ENCODE measurements around the gene BIVM.

DNA sequence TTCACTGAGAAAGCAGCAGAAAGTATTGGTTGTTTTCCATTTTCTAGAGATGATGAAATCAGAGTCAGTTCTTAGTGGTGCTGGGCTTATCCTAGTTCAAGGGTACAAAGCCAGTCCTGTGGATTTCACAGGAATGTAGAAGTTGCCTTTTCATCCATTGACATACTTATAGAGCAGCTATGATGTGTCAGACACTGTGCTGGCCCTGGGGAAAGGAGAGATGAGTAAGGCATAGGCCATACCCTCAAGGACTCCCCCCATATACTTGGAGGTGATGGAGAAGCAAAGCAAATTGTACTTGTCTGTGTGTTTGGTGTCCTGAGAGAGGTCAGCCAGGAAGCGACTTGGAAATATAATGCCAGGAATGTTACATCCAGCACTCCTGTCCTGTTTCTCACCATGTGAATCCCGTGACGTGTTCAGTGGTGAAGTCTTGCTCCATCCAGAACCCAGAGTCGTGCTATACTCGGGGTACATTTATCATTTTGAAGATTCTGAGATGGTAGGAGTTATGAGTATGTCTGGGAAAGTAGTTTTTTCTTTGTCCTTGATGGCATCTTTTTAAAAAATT, 69.5 kb downstream of the BIVM start:
- TF ChIP-seq, protein P1, sequence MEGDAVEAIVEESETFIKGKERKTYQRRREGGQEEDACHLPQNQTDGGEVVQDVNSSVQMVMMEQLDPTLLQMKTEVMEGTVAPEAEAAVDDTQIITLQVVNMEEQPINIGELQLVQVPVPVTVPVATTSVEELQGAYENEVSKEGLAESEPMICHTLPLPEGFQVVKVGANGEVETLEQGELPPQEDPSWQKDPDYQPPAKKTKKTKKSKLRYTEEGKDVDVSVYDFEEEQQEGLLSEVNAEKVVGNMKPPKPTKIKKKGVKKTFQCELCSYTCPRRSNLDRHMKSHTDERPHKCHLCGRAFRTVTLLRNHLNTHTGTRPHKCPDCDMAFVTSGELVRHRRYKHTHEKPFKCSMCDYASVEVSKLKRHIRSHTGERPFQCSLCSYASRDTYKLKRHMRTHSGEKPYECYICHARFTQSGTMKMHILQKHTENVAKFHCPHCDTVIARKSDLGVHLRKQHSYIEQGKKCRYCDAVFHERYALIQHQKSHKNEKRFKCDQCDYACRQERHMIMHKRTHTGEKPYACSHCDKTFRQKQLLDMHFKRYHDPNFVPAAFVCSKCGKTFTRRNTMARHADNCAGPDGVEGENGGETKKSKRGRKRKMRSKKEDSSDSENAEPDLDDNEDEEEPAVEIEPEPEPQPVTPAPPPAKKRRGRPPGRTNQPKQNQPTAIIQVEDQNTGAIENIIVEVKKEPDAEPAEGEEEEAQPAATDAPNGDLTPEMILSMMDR (conservative IDR thresholded peaks at IDR 0.05; ENCODE audit: low read depth in 2 of 2), result no peak
- TF ChIP-seq STAT1 (IDR thresholded peaks at IDR 0.05; ENCODE audit: unreplicated experiment) (no peak), POLR2AphosphoS5 (IDR thresholded peaks at IDR 0.05; ENCODE audit: low read depth) (no peak), CREB1 (CRISPR knock-in tag; IDR thresholded peaks at IDR 0.05; ENCODE audit: low read depth) (no peak), EZH2 (IDR thresholded peaks at IDR 0.05; ENCODE audit: low read depth, unreplicated experiment) (no peak), ZNF331 (CRISPR knock-in tag; IDR thresholded peaks at IDR 0.05; ENCODE audit: low read depth) (no peak), EZH2phosphoT487 (IDR thresholded peaks at IDR 0.05; ENCODE audit: unreplicated experiment) (no peak), ZNF114 (CRISPR knock-in tag; IDR thresholded peaks at IDR 0.05) (no peak), NANOG (IDR thresholded peaks at IDR 0.05; ENCODE audit: borderline replicate concordance) (no peak)
- TF ChIP-seq, protein P2, sequence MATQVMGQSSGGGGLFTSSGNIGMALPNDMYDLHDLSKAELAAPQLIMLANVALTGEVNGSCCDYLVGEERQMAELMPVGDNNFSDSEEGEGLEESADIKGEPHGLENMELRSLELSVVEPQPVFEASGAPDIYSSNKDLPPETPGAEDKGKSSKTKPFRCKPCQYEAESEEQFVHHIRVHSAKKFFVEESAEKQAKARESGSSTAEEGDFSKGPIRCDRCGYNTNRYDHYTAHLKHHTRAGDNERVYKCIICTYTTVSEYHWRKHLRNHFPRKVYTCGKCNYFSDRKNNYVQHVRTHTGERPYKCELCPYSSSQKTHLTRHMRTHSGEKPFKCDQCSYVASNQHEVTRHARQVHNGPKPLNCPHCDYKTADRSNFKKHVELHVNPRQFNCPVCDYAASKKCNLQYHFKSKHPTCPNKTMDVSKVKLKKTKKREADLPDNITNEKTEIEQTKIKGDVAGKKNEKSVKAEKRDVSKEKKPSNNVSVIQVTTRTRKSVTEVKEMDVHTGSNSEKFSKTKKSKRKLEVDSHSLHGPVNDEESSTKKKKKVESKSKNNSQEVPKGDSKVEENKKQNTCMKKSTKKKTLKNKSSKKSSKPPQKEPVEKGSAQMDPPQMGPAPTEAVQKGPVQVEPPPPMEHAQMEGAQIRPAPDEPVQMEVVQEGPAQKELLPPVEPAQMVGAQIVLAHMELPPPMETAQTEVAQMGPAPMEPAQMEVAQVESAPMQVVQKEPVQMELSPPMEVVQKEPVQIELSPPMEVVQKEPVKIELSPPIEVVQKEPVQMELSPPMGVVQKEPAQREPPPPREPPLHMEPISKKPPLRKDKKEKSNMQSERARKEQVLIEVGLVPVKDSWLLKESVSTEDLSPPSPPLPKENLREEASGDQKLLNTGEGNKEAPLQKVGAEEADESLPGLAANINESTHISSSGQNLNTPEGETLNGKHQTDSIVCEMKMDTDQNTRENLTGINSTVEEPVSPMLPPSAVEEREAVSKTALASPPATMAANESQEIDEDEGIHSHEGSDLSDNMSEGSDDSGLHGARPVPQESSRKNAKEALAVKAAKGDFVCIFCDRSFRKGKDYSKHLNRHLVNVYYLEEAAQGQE (IDR thresholded peaks at IDR 0.05; ENCODE audit: unreplicated experiment), result no peak
- TF ChIP-seq, protein P3, sequence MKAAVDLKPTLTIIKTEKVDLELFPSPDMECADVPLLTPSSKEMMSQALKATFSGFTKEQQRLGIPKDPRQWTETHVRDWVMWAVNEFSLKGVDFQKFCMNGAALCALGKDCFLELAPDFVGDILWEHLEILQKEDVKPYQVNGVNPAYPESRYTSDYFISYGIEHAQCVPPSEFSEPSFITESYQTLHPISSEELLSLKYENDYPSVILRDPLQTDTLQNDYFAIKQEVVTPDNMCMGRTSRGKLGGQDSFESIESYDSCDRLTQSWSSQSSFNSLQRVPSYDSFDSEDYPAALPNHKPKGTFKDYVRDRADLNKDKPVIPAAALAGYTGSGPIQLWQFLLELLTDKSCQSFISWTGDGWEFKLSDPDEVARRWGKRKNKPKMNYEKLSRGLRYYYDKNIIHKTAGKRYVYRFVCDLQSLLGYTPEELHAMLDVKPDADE (IDR thresholded peaks at IDR 0.05), result no peak
